WERI-Rb-1 (cell line): Measurements from ENCODE around the gene FNIP2.

Experiments used
- DNase-seq: peaks from one replicate; pipeline ENCODE4 v3.0.0-alpha.2; 2020
- H3K27ac ChIP-seq: fragments of 250-450 bp; sonication (Bioruptor Pico); 2 replicates; pipeline ENCODE4 v1.5.1; 2020; ENCODE audit warnings: mild to moderate bottlenecking, moderate library complexity
- H3K27me3 ChIP-seq: fragments of 250-450 bp; sonication (Bioruptor Pico); 2 replicates; pipeline ENCODE4 v1.5.1; 2021; ENCODE audit warnings: mild to moderate bottlenecking, low read depth, moderate library complexity; ENCODE audit not compliant: insufficient read depth, severe bottlenecking
- H3K36me3 ChIP-seq: fragments of 250-450 bp; sonication (Bioruptor Pico); 2 replicates; pipeline ENCODE4 v1.5.1; 2020; ENCODE audit warnings: mild to moderate bottlenecking, moderate library complexity
- H3K4me3 ChIP-seq: 2 replicates; pipeline ENCODE4 v1.5.1; 2011; ENCODE audit warnings: low read depth, mild to moderate bottlenecking, control low read depth, low read length
- H3K9me3 ChIP-seq: fragments of 250-450 bp; sonication (Bioruptor Pico); 2 replicates; pipeline ENCODE4 v1.5.1; 2021; ENCODE audit warnings: mild to moderate bottlenecking, moderate library complexity; ENCODE audit not compliant: severe bottlenecking
- CTCF ChIP-seq: IDR thresholded peaks from 2 replicates; pipeline ENCODE4 v1.5.1; 2011; ENCODE audit warnings: low read depth, mild to moderate bottlenecking, control low read depth, inconsistent platforms, low read length

The FNIP2 gene

GRCh38 chr4:158850371-158850770 is 81.5 kb downstream of the FNIP2 start:
- DNase-seq, result no peak
- Histone ChIP-seq H3K9me3 (no peaks in the 10 kb centered on the region), H3K4me3 (no peak overlapping the region), H3K27me3 (no peaks in the 10 kb centered on the region), H3K36me3 (no peaks in the 10 kb centered on the region; the same call in 1 of the 2 replicates), H3K27ac (no peak overlapping the region)
- TF ChIP-seq CTCF, result no peak

GRCh38 chr4:158850800-158851644 is 82.2 kb downstream of the FNIP2 start:
- H3K4me3 ChIP-seq, result no peak overlapping the region
- no peaks in the 10 kb centered on the region for H3K36me3 ChIP-seq
- no peaks in the 10 kb centered on the region for H3K27me3 ChIP-seq
- H3K9me3 ChIP-seq, result no peaks in the 10 kb centered on the region
- H3K27ac ChIP-seq, result no peak overlapping the region
- no peak for DNase-seq
- TF ChIP-seq CTCF, result 0 out of 2 replicates have a peak, but pooled peaks have one; percentile 5

- Histone ChIP-seq H3K27ac (no peak overlapping the region), H3K4me3 (no peak overlapping the region), H3K36me3 (peaks cover 7% of the 10 kb centered on the region), H3K9me3 (no peaks in the 10 kb centered on the region), H3K27me3 (no peaks in the 10 kb centered on the region)
- no peak for DNase-seq
- no peak for TF ChIP-seq CTCF
Measured at GRCh38 chr4:158854236-158854635, 85.4 kb downstream of the FNIP2 start.

- peaks cover 31% of the 10 kb centered on the region for H3K36me3 ChIP-seq
- peak; percentile 38 for TF ChIP-seq CTCF
- no peak for DNase-seq
- H3K9me3 ChIP-seq, result no peaks in the 10 kb centered on the region
- no peak overlapping the region for H3K4me3 ChIP-seq
- no peaks in the 10 kb centered on the region for H3K27me3 ChIP-seq
- H3K27ac ChIP-seq, result no peak overlapping the region
Measured at GRCh38 chr4:158856852-158857251, 88.0 kb downstream of the FNIP2 start.

GRCh38 chr4:158857951-158858350 is 89.1 kb downstream of the FNIP2 start:
- Histone ChIP-seq H3K9me3 (no peaks in the 10 kb centered on the region), H3K36me3 (peaks cover 41% of the 10 kb centered on the region), H3K27me3 (no peaks in the 10 kb centered on the region), H3K4me3 (no peak overlapping the region), H3K27ac (no peak overlapping the region)
- DNase-seq, result no peak
- TF ChIP-seq CTCF, result no peak
